Natural killer cell (primary cell): Measurements from ENCODE around the gene ACSM2A. TPM values are rescaled to one million over a fixed set of nuclear protein-coding genes. Genes with fewer than 3 reads are reported as not detected.
"Not testable (repeated sequence)": the region's sequence is repeated elsewhere in the genome, so short reads cannot be mapped to it uniquely, and the experiment has no call there.

ENCODE experiments used
- ATAC-seq, 3 donors: fragments of 150-1000 bp in 2 of 3; fragments of 200-7000 bp in 1 of 3; cut with Tn5 transposase; 1 replicate in 1 of 3; 2 replicates in 2 of 3; pipeline ENCODE4 v1.10.0; 2021; ENCODE audit warnings: mild to moderate bottlenecking in 2 of 3, moderate library complexity in 2 of 3
- DNase-seq, 2 donors: peaks; one replicate each; pipeline versions ENCODE4 v3.0.0 to v3.0.0-alpha.2; 2013 to 2021; ENCODE audit warnings: mixed read lengths in 1 of 2
- H3K27ac ChIP-seq: one replicate; pipeline ENCODE4 v1.5.1; 2013; ENCODE audit warnings: mild to moderate bottlenecking, low read length
- H3K27me3 ChIP-seq: one replicate; pipeline ENCODE4 v1.6.1; 2013; ENCODE audit warnings: low read length; ENCODE audit not compliant: control insufficient read depth, insufficient read depth
- H3K36me3 ChIP-seq: one replicate; pipeline ENCODE4 v1.6.1; 2013; ENCODE audit warnings: low read length; ENCODE audit not compliant: control insufficient read depth, insufficient read depth
- H3K4me1 ChIP-seq: one replicate; pipeline ENCODE4 v1.6.1; 2013; ENCODE audit warnings: low read length; ENCODE audit not compliant: control insufficient read depth, insufficient read depth
- H3K4me3 ChIP-seq: one replicate; pipeline ENCODE4 v1.5.1; 2013; ENCODE audit warnings: low read length
- H3K9me3 ChIP-seq: one replicate; pipeline ENCODE4 v1.6.1; 2013; ENCODE audit warnings: low read length; ENCODE audit not compliant: control insufficient read depth, insufficient read depth
- H3K27ac Mint-ChIP-seq, 2 donors: one replicate each; pipeline ENCODE4 v1.8.0; 2022; ENCODE audit warnings: mild to moderate bottlenecking in 2 of 2, mixed read lengths in 2 of 2, moderate library complexity in 1 of 2
- H3K27me3 Mint-ChIP-seq, 2 donors: one replicate each; pipeline ENCODE4 v1.8.0; 2022; ENCODE audit warnings: low read depth in 2 of 2, mixed read lengths in 2 of 2
- H3K36me3 Mint-ChIP-seq: one replicate; pipeline ENCODE4 v1.8.0; 2022; ENCODE audit warnings: mixed read lengths
- H3K4me1 Mint-ChIP-seq, 2 donors: one replicate each; pipeline ENCODE4 v1.8.0; 2022; ENCODE audit warnings: mixed read lengths in 2 of 2
- H3K4me3 Mint-ChIP-seq: one replicate; pipeline ENCODE4 v1.8.0; 2022; ENCODE audit warnings: mild to moderate bottlenecking, moderate library complexity, mixed read lengths
- H3K9me3 Mint-ChIP-seq, 2 donors: one replicate each; pipeline ENCODE4 v1.8.0; 2022; ENCODE audit warnings: mixed read lengths in 2 of 2
- WGBS: methylation state at CpG from one replicate; pipeline ENCODE4 v1.1.7; 2013; ENCODE audit warnings: missing lambda C conversion rate; ENCODE audit not compliant: insufficient coverage; 5-methylcytosine and 5-hydroxymethylcytosine counted together
- intact Hi-C: fragments of 100-400 bp; cut with micrococcal nuclease; formaldehyde crosslinking; loops from one replicate; pipeline ENCODE4 v1.14.2; 2022
- total RNA-seq, 4 donors: library from RNA; stranded (reverse); fragments of 120-200 nt in 1 of 4; gene quantifications; one replicate each; pipeline versions ENCODE4 v1.2.3 to v1.2.4, GENCODE V29; 2013 to 2022
- TF ChIP-seq, protein P1 (sequence below): fragments of 200-600 bp; IDR thresholded peaks from one replicate; pipeline ENCODE4 v1.8.0; 2022; ENCODE audit warnings: antibody characterized with exemption

The ACSM2A gene
- not detected for total RNA-seq
- total RNA-seq (2013), result not detected

- H3K36me3 Mint-ChIP-seq, H3K36me3 ChIP-seq, H3K27ac Mint-ChIP-seq, H3K27ac ChIP-seq, H3K27me3 ChIP-seq, H3K4me1 Mint-ChIP-seq, DNase-seq, H3K4me3 Mint-ChIP-seq, intact Hi-C loops, H3K4me3 ChIP-seq, ATAC-seq, H3K27me3 Mint-ChIP-seq, H3K9me3 Mint-ChIP-seq, H3K4me1 ChIP-seq, H3K9me3 ChIP-seq: not testable (repeated sequence)
- WGBS, result no CpG with 5 or more reads among the region's 1 CpG
These were observed at the start of gene ACSM2A for GRCh38 chr16:20451364-20451763. Gene ACSM2A (plus strand): TSS chr16:20451521. CDS start chr16:20460115, 8,594 bp downstream.

DNA sequence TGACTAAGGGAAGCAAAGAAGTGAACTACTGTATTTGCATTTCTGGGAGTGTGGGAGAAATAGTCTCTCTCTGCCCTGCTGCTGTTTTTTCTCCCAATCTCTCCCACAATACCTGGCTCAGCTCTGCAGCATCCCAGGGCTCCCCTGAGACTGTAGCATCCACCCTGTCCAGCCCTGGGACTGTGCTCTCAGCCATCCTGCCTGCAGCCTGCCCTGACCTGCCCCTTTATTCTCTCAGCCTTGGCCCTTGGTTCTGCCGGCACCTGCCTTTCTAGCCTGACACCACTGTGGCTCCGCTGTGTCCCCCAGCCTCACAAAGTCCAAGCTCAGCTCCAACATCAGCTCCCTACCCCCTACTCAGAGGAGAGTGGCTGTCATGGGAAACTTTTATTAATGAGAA, 48.7 kb upstream of the ACSM2A start:
- no peak for DNase-seq
- no peaks in the 10 kb centered on the region for H3K4me1 Mint-ChIP-seq
- 86% methylated on average over 2 of the region's 2 CpGs for WGBS
- H3K27ac Mint-ChIP-seq, result no peak overlapping the region
- Histone ChIP-seq H3K27me3 (no peaks in the 10 kb centered on the region), H3K9me3 (no peaks in the 10 kb centered on the region), H3K36me3 (no peaks in the 10 kb centered on the region), H3K27ac (no peak overlapping the region), H3K4me3 (no peak overlapping the region), H3K4me1 (no peaks in the 10 kb centered on the region)
- H3K27me3 Mint-ChIP-seq, result no peaks in the 10 kb centered on the region
- TF ChIP-seq, protein P1, sequence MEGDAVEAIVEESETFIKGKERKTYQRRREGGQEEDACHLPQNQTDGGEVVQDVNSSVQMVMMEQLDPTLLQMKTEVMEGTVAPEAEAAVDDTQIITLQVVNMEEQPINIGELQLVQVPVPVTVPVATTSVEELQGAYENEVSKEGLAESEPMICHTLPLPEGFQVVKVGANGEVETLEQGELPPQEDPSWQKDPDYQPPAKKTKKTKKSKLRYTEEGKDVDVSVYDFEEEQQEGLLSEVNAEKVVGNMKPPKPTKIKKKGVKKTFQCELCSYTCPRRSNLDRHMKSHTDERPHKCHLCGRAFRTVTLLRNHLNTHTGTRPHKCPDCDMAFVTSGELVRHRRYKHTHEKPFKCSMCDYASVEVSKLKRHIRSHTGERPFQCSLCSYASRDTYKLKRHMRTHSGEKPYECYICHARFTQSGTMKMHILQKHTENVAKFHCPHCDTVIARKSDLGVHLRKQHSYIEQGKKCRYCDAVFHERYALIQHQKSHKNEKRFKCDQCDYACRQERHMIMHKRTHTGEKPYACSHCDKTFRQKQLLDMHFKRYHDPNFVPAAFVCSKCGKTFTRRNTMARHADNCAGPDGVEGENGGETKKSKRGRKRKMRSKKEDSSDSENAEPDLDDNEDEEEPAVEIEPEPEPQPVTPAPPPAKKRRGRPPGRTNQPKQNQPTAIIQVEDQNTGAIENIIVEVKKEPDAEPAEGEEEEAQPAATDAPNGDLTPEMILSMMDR, result no peak
- no peaks in the 10 kb centered on the region for H3K9me3 Mint-ChIP-seq
- H3K4me3 Mint-ChIP-seq, result no peak overlapping the region
- no peaks in the 10 kb centered on the region for H3K36me3 Mint-ChIP-seq
- ATAC-seq, result no peak
- intact Hi-C loops, result no loop called here

- intact Hi-C loops, result no loop called here
- H3K9me3 ChIP-seq, result no peaks in the 10 kb centered on the region
These were observed 46.7 kb upstream of the ACSM2A start, which contains the start of gene PDILT for GRCh38 chr16:20404637-20405036. Gene PDILT (minus strand): TSS chr16:20404737. CDS start chr16:20399300, 5,437 bp downstream.

DNA sequence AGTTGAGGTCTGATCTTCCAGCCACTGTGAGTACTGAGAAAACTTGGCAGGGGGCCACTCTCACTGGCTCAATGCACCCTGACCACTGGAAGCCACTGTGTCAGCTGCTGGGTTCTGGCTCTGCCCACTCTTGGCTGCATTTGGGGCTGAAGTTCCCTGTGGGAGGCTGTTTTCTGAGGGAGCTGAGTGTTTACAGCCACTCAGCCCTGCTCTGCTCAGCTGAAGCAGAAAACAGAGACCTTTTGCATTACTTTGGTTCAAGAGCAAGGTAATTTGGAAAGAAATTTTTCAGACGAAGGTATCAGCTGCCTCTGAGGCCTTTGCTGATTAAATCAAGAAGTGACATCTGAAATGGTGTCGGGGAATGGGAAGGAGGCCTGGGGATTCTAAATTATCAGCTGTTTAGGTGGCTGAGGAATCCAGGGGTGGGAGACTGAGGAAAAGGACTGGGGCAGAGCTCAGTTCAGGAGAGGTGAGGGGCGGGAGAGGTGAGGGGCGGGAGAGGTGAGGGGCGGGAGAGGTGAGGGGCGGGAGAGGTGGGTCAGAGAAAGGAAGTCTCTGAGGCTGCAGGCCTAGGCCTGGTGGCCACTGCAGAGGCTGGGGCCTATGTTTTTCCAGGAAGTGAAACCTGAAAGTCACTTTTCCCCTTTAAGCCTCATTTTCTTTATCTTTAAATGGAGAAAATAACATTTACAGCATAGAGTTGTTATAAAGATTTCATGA, 41.8 kb upstream of the ACSM2A start, which contains the start of gene ACSM5:
TSS of gene ACSM5 (plus strand) at position 137 of the 723 bp plus-strand sequence. CDS start 1,951 bp downstream, outside the sequence.
- H3K9me3 ChIP-seq, result no peaks in the 10 kb centered on the region
- no peaks in the 10 kb centered on the region for H3K27me3 ChIP-seq
- H3K27me3 Mint-ChIP-seq, result peaks cover 2 to 4% of the 10 kb centered on the region in 2 donors
- no peak for ATAC-seq
- no peaks in the 10 kb centered on the region for H3K36me3 ChIP-seq
- no peak within 1 kb of the TSS for H3K4me3 Mint-ChIP-seq
- 76% methylated on average over 5 of the region's 6 CpGs for WGBS
- intact Hi-C loops, result no loop called here
- no peak within 1 kb of the TSS for H3K27ac ChIP-seq
- H3K9me3 Mint-ChIP-seq, result no peaks in the 10 kb centered on the region
- H3K4me3 ChIP-seq, result no peak within 1 kb of the TSS
- H3K27ac Mint-ChIP-seq, result no peak within 1 kb of the TSS
- peaks cover 3% of the 10 kb centered on the region for H3K4me1 ChIP-seq
- DNase-seq, result no peak
- TF ChIP-seq, protein P1, result no peak
- H3K4me1 Mint-ChIP-seq, result no peaks in the 10 kb centered on the region
- H3K36me3 Mint-ChIP-seq, result no peaks in the 10 kb centered on the region

More at GRCh38 chr16:20404637-20405036, 46.7 kb upstream of the ACSM2A start, which contains the start of gene PDILT:
- Mint-ChIP-seq H3K4me1 (no peaks in the 10 kb centered on the region), H3K27ac (no peak within 1 kb of the TSS), H3K9me3 (no peaks in the 10 kb centered on the region), H3K4me3 (no peak within 1 kb of the TSS), H3K27me3 (no peaks in the 10 kb centered on the region), H3K36me3 (no peaks in the 10 kb centered on the region)
- 94% methylated on average over 2 of the region's 2 CpGs for WGBS
- Histone ChIP-seq H3K4me1 (no peaks in the 10 kb centered on the region), H3K27me3 (no peaks in the 10 kb centered on the region), H3K27ac (no peak within 1 kb of the TSS), H3K36me3 (no peaks in the 10 kb centered on the region), H3K4me3 (no peak within 1 kb of the TSS)
- ATAC-seq, result no peak
- DNase-seq, result no peak
- TF ChIP-seq, protein P1, result no peak
